Fibroblast of skin of abdomen (primary cell): ENCODE measurements around the gene RCN1.
A peak's percentile ranks its signal among the peaks of the same experiment; 100 is the strongest.
"Not testable (repeated sequence)": the region's sequence is repeated elsewhere in the genome, so short reads cannot be mapped to it uniquely, and the experiment has no call there.

ENCODE experiments used
- DNase-seq: peaks from one replicate; pipeline ENCODE4 v3.0.0-alpha.2; 2013

Gene RCN1

GRCh38 chr11:32080361-32080980 is 10.4 kb upstream of the RCN1 start:
- no peak for DNase-seq

GRCh38 chr11:32081129-32081641 is 9.7 kb upstream of the RCN1 start:
- DNase-seq, result peak; percentile 44

- no peak for DNase-seq
Measured at GRCh38 chr11:32081901-32082300, 9.0 kb upstream of the RCN1 start.

GRCh38 chr11:32082346-32082986 is 8.4 kb upstream of the RCN1 start:
- no peak for DNase-seq

- peak; percentile 46 for DNase-seq
Measured at GRCh38 chr11:32087597-32087996, 3.3 kb upstream of the RCN1 start.

- peak; percentile 93 for DNase-seq
Measured at GRCh38 chr11:32088117-32088941, 2.5 kb upstream of the RCN1 start.

GRCh38 chr11:32092581-32093170 is 1.8 kb downstream of the RCN1 start:
- no peak for DNase-seq

- DNase-seq, result no peak
Measured at GRCh38 chr11:32094923-32095322, 4.0 kb downstream of the RCN1 start.

- DNase-seq, result no peak
Measured at GRCh38 chr11:32098142-32098903, 7.4 kb downstream of the RCN1 start.

GRCh38 chr11:32099516-32099915 is 8.6 kb downstream of the RCN1 start:
- no peak for DNase-seq

- no peak for DNase-seq
Measured at GRCh38 chr11:32100495-32100894, 9.6 kb downstream of the RCN1 start.

- DNase-seq, result no peak
Measured at GRCh38 chr11:32101791-32102190, 10.9 kb downstream of the RCN1 start.

- not testable (repeated sequence) for DNase-seq
Measured at GRCh38 chr11:32103121-32103719, 12.3 kb downstream of the RCN1 start.

- DNase-seq, result no peak
Measured at GRCh38 chr11:32103941-32104340, 13.1 kb downstream of the RCN1 start.

GRCh38 chr11:32105871-32106560 is 15.1 kb downstream of the RCN1 start:
- no peak for DNase-seq

- DNase-seq, result no peak
Measured at GRCh38 chr11:32107647-32108046, 16.8 kb downstream of the RCN1 start.

- DNase-seq, result no peak
Measured at GRCh38 chr11:32108576-32108975, 17.7 kb downstream of the RCN1 start.

- DNase-seq, result no peak
Measured at GRCh38 chr11:32109138-32109537, 18.3 kb downstream of the RCN1 start.

- DNase-seq, result no peak
Measured at GRCh38 chr11:32109592-32109991, 18.7 kb downstream of the RCN1 start.

GRCh38 chr11:32110795-32111194 is 19.9 kb downstream of the RCN1 start:
- DNase-seq, result no peak
